ENCODE measurements around the gene HNRNPAB.

GRCh38 chr5:178218237-178218776 is 14.0 kb downstream of the HNRNPAB start:
- TF ChIP-seq POLR2AphosphoS5 (IDR thresholded peaks at IDR 0.05): no peak
- TF ChIP-seq, protein P1, sequence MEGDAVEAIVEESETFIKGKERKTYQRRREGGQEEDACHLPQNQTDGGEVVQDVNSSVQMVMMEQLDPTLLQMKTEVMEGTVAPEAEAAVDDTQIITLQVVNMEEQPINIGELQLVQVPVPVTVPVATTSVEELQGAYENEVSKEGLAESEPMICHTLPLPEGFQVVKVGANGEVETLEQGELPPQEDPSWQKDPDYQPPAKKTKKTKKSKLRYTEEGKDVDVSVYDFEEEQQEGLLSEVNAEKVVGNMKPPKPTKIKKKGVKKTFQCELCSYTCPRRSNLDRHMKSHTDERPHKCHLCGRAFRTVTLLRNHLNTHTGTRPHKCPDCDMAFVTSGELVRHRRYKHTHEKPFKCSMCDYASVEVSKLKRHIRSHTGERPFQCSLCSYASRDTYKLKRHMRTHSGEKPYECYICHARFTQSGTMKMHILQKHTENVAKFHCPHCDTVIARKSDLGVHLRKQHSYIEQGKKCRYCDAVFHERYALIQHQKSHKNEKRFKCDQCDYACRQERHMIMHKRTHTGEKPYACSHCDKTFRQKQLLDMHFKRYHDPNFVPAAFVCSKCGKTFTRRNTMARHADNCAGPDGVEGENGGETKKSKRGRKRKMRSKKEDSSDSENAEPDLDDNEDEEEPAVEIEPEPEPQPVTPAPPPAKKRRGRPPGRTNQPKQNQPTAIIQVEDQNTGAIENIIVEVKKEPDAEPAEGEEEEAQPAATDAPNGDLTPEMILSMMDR (IDR thresholded peaks at IDR 0.05): no peak
